ENCODE measurements around the gene CACFD1. TPM values are rescaled to one million over a fixed set of nuclear protein-coding genes. Genes with fewer than 3 reads are reported as not detected.

CACFD1 gene
- total RNA-seq, 1 donor from 2014 or later = 13.1 TPM

DNA sequence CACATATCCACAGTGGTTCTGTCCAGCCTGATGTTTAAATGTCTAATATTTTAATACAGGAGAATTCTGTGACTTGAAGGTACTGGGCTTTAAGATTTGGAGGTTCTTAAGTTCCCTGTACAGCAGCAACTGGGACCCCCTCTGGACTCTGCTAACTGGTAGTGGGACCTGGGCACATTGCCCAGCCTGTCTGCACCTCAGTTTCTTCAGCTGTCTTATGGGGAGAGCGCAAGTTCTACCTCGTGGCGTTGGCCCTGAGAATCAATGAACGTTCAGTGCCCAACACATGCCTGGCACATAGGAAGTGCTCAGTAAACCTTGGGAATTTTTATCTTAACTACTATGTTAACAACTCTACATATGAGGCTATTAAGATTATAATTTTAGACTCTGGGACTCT lies 17.7 kb downstream of the CACFD1 start:
- Mint-ChIP-seq H3K27ac (ENCODE audit: unreplicated experiment) (no peak overlapping the region), H3K27me3 (ENCODE audit: low read depth, unreplicated experiment) (peaks cover 3% of the 10 kb centered on the region), H3K9me3 (ENCODE audit: unreplicated experiment) (no peaks in the 10 kb centered on the region), H3K4me3 (ENCODE audit: unreplicated experiment) (peak overlapping the region; percentile 86), H3K4me1 (ENCODE audit: low read depth, unreplicated experiment) (peaks cover 3% of the 10 kb centered on the region), H3K36me3 (ENCODE audit: low read depth, unreplicated experiment) (peaks cover 2% of the 10 kb centered on the region)
- no peak overlapping the region for H3K4me3 ChIP-seq (ENCODE audit: insufficient read depth, low read depth, low read length)
- peak overlapping the region; percentile 98 for H3K4me2 ChIP-seq (ENCODE audit: low read length)
- H3K27ac ChIP-seq (ENCODE audit: low read depth, low read length) = no peak overlapping the region
- H3K9me3 ChIP-seq (ENCODE audit: insufficient read depth, low read depth, low read length) = no peaks in the 10 kb centered on the region
- no peak for DNase-seq (ENCODE audit: low read depth)
- H2AFZ ChIP-seq (ENCODE audit: low read depth, low read length) = no peak overlapping the region
- no peaks in the 10 kb centered on the region for H3K36me3 ChIP-seq (ENCODE audit: insufficient read depth, low read length)
- peaks cover 15% of the 10 kb centered on the region for H4K20me1 ChIP-seq (ENCODE audit: insufficient read depth, low read length)
- H3K9ac ChIP-seq (ENCODE audit: low read length) = peak overlapping the region; percentile 86
- peaks cover 14% of the 10 kb centered on the region for H3K4me1 ChIP-seq (ENCODE audit: insufficient read depth, low read length)
- FAIRE-seq = no peak
- H3K79me2 ChIP-seq (ENCODE audit: insufficient read depth, low read length) = peaks cover 11% of the 10 kb centered on the region
- H3K27me3 ChIP-seq (ENCODE audit: insufficient read depth, low read length) = no peaks in the 10 kb centered on the region
- TF ChIP-seq, protein P1, sequence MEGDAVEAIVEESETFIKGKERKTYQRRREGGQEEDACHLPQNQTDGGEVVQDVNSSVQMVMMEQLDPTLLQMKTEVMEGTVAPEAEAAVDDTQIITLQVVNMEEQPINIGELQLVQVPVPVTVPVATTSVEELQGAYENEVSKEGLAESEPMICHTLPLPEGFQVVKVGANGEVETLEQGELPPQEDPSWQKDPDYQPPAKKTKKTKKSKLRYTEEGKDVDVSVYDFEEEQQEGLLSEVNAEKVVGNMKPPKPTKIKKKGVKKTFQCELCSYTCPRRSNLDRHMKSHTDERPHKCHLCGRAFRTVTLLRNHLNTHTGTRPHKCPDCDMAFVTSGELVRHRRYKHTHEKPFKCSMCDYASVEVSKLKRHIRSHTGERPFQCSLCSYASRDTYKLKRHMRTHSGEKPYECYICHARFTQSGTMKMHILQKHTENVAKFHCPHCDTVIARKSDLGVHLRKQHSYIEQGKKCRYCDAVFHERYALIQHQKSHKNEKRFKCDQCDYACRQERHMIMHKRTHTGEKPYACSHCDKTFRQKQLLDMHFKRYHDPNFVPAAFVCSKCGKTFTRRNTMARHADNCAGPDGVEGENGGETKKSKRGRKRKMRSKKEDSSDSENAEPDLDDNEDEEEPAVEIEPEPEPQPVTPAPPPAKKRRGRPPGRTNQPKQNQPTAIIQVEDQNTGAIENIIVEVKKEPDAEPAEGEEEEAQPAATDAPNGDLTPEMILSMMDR (IDR thresholded peaks at IDR 0.05; ENCODE audit: insufficient read depth, low read depth, low read length) = no peak
- no peak for TF ChIP-seq EZH2 (IDR thresholded peaks at IDR 0.05; ENCODE audit: insufficient read depth, low read length)

DNA sequence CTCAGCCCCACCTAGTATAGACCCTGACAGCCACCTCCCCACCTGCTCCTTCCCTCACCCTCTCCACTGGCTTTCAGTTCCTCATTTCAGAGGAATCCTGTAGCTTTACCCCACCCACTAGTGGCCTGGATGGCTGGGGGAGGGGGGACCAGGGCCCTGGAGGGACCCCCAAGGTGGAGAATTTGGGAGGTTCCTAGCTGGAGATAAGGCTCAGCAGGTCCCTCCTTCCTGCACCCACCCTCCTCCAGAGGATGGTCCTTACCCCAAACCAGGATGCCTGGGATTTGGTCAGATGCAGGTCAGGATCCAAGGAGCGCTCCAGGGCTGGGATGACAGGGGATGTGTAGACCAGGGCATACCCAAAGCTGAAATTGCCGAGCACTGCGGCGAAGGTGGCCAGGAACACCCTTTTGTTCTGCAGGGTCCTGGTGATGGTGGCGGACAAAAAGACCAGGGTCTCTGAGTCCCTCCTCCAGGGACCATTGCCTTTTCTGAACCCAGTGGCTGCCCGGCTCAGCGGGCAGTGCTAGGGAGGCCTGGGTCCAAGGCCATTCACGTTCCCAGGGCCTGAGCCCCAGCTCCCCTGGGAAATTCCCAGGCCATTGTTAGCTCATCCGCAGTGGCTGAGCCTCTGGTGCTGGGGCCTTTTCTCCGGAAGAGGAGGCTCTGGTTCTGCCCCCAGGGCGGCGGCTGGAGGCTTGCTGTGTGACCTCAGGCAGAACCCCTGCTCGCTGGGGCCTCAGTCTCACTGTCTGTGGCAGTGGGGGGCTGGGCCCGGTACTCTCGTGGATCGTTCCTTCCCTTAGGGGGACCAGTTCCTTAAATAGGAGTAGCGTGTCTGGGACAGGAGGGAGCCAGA lies 18.4 kb downstream of the CACFD1 start:
- H3K4me1 ChIP-seq (ENCODE audit: insufficient read depth, low read length) = peaks cover 14% of the 10 kb centered on the region

More for the DNA sequence above, 18.4 kb downstream of the CACFD1 start:
- TF ChIP-seq, protein P1 (IDR thresholded peaks at IDR 0.05; ENCODE audit: insufficient read depth, low read depth, low read length) = no peak
- no peak for TF ChIP-seq EZH2 (IDR thresholded peaks at IDR 0.05; ENCODE audit: insufficient read depth, low read length)
- Mint-ChIP-seq H3K4me3 (ENCODE audit: unreplicated experiment) (peak overlapping the region; percentile 86), H3K36me3 (ENCODE audit: low read depth, unreplicated experiment) (peaks cover 2% of the 10 kb centered on the region), H3K27ac (ENCODE audit: unreplicated experiment) (no peak overlapping the region), H3K27me3 (ENCODE audit: low read depth, unreplicated experiment) (peaks cover 7% of the 10 kb centered on the region), H3K4me1 (ENCODE audit: low read depth, unreplicated experiment) (peaks cover 3% of the 10 kb centered on the region), H3K9me3 (ENCODE audit: unreplicated experiment) (no peaks in the 10 kb centered on the region)
- no peaks in the 10 kb centered on the region for H3K9me3 ChIP-seq (ENCODE audit: insufficient read depth, low read depth, low read length)
- H4K20me1 ChIP-seq (ENCODE audit: insufficient read depth, low read length) = peaks cover 15% of the 10 kb centered on the region
- peak overlapping the region; percentile 100 for H2AFZ ChIP-seq (ENCODE audit: low read depth, low read length)
- H3K9ac ChIP-seq (ENCODE audit: low read length) = peak overlapping the region; percentile 86
- H3K27me3 ChIP-seq (ENCODE audit: insufficient read depth, low read length) = no peaks in the 10 kb centered on the region
- no peak for FAIRE-seq
- peak overlapping the region; percentile 68 for H3K4me3 ChIP-seq (ENCODE audit: insufficient read depth, low read depth, low read length)
- peak overlapping the region; percentile 98 for H3K4me2 ChIP-seq (ENCODE audit: low read length)
- H3K79me2 ChIP-seq (ENCODE audit: insufficient read depth, low read length) = peaks cover 11% of the 10 kb centered on the region
- no peak for DNase-seq (ENCODE audit: low read depth)
- H3K27ac ChIP-seq (ENCODE audit: low read depth, low read length) = peak overlapping the region; percentile 25
- H3K36me3 ChIP-seq (ENCODE audit: insufficient read depth, low read length) = no peaks in the 10 kb centered on the region
